NCI-H82 treated with DMSO at 0.1 percent for 48 hours (cell line): Measurements from ENCODE around the gene LCN10.
"Not testable (repeated sequence)": the region's sequence is repeated elsewhere in the genome, so short reads cannot be mapped to it uniquely, and the experiment has no call there.

Experiments used
- DNase-seq: peaks from one replicate; lab custom pipeline; 2025; ENCODE audit not compliant: unreplicated experiment; lab: John Stamatoyannopoulos, UW

LCN10 gene

DNA sequence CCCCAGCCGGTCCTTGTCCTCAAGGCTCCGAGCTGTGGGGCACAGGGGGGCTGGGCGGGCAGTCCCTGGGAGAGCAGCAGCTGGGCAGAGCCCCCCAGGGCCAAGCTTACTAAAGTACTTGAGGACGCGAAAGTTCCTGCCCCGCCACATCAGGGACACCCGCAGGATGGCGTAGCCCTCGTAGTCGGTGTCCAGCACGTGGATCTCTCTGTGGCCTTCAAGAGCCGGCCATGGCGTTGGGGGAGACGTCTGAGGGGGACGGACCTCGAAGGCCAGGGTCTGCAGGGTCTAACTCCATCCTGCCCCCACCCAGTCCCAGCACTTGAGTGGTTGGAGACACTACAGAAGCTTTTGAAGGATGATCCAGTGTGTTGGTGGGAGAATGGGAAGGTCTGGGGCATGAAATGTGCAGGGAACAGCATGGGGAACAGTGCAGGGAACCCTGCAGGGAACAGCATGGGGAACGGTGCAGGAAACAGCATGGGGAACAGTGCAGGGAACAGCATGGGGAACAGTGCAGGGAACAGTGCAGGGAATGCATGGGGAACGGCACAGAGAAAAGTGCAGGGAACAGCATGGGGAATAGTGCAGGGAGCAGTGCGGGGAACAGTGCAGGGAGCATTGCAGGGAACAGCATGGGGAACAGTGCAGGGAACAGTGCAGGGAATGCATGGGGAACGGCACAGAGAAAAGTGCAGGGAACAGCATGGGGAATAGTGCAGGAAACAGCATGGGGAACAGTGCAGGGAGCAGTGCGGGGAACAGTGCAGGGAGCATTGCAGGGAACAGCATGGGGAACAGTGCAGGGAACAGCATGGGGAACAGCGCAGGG is 12.8 kb upstream of the LCN10 start:
- DNase-seq = not testable (repeated sequence)

GRCh38 chr9:136754626-136755301 is 12.0 kb upstream of the LCN10 start:
- no peak for DNase-seq

- no peak for DNase-seq
Measured at GRCh38 chr9:136754059-136754572, 11.4 kb upstream of the LCN10 start.

- no peak for DNase-seq
Measured at GRCh38 chr9:136753371-136754058, 10.8 kb upstream of the LCN10 start.

- DNase-seq = no peak
Measured at GRCh38 chr9:136751814-136752213, 9.1 kb upstream of the LCN10 start.

- no peak for DNase-seq
Measured at GRCh38 chr9:136751244-136751643, 8.5 kb upstream of the LCN10 start.

DNA sequence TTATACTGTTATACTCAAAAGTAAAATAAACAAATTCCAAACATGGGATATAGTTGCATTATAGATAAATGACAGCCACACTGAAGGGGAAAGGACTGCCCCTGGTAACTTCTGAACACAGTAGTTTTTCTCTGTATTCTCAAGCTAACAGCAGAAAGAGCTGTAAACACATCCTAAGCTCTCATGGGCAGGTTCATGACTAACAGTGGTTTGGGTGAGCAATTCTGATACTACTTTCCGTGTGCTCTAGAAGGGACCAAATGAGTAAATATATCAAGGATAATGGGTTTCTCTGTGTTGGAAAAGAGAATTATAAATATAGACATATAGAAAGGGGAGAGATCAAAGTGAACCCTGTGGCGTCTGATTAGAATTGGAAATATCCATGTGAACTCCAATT is 7.8 kb upstream of the LCN10 start:
- DNase-seq = no peak

DNA sequence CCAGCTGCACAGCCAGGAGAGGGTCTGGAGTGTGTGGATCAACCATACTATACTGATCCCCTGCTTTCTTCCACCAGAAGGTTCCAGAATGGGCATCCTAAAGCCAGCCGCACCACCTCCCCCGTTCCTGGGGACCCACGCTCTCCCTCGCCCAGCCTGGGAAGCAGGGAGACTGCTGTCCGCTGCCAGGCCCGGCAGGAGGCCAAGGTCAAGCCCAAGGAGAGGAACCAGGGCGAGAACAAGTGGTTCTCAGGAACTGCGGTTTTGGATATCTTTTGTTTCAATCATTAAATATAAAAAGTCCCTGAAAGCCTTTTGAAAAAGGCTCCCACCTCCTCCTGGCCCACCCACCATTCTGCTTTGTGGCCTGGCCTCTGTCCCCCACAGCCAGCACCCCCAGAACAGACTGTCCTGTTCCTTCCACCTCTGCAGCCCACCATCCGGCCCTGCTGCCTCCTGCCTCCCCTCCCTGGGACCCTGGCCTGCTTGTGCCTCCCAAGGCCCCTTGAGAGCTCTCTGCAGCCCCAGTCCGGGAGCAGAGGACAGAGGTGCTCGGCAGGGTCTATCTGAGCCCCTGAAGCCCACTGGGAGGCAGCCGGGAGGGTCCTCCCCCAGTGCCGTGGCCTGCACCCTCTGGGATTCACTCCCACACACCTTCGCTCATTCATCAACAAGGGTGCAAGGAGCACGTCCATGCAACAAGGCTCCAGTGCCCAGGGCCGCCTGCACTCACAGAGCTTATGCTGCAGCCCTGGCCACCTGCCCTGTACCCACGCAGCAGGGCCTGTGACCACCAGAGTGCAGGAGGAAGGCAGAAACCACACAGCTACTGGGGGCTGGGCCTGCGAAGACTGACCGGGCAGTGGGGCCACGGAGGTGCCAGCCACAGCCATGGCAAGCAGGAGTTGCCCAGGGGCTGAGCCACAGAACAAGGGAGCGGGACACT is 6.2 kb upstream of the LCN10 start:
- DNase-seq = no peak

- no peak for DNase-seq
Measured at GRCh38 chr9:136748201-136748600, 5.5 kb upstream of the LCN10 start, which contains the start of gene LCN6. Gene LCN6, minus strand, starts transcription at chr9:136748525. Its CDS starts 42 bp downstream, at chr9:136748483.

- DNase-seq = no peak
Measured at GRCh38 chr9:136747161-136748060, 4.7 kb upstream of the LCN10 start.

DNA sequence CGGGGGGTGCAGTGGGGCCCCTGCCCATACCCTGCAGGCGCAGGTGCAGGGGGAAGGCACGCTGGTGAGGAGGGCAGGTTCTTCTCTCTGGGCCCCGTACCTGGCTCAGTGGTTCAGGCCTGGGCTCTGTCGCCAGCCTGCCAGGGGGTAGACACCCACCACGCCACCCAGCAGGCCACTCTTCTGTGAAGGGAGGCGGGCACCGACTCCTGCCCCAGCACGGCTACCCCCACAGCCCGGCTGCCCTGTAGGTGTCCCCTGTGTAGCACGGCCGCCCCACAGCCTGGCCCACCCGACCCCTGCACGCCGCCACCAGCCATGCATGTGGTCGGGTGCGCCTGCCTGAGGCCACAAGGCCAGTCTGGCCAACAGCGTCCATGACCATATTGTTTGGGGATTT is 3.9 kb upstream of the LCN10 start:
- DNase-seq = no peak

DNA sequence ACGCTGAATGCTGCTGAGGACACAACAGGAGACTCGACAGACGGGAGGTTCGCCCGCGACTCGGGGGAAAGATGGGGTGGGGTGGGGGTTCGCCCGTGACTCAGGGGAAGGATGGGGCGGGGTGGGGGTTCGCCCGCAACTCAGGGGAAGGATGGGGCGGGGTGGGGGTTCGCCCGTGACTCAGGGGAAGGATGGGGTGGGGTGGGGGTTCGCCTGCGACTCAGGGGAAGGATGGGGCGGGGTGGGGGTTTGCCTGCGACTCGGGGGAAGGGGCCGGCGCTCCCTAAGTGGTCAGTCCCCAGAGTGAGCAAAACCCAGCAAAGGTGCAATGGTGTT is 3.4 kb upstream of the LCN10 start:
- no peak for DNase-seq

DNA sequence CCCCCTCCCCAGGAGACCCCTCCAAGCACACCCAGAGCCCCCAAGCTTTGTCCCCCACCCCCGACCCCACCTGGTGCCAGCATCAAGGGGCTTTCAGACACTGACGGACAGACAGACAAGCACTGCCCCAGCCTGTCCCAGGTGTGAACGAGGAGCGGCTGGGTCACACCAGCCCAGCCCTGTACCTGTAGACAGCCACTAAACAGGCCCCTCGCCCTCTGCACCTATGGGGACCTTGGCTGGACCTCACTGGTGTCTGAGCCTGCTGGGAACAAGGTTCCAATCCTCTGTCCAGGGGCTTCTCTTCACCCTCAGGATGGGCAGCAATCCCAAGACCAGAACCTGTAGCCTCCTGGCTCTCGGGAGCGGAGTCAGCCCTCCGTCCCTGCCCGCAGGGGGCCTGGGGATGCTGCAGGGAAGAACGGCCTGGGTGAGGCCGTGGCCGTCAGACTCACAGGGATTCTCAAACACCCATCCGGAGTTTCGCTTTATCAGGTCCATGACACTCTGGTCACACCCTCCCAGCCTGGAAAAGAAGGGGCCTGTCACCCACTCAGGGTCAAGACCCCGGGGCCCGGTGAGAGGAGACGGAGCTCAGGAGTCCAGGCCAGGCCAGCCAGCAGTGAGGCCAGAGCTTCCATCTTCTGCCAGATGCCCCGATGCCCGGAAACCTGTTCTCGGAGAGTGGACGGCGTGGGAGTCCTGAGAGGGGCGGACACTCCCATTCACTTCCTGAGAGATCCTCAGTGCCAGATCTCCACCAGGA is 2.8 kb upstream of the LCN10 start:
- no peak for DNase-seq

DNA sequence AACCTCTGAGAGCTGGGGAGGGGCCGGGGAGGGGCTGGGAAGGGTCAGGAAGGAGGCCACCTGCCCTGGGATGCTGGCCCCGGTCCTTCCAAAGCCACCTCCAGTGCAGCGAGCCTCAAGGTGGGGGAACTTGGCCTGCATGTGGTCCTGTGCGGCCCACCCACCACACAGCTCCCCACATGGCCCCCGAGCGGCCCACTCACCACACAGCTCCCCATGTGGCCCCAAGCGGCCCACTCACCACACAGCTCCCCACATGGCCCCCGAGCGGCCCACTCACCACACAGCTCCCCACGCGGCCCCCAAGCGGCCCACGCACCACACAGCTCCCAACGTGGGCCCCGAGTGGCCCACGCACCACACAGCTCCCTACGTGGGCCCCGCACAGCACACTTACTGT is 2.0 kb upstream of the LCN10 start:
- DNase-seq = no peak

- DNase-seq = no peak
Measured at GRCh38 chr9:136743639-136744211, 985 bp upstream of the LCN10 start.

DNA sequence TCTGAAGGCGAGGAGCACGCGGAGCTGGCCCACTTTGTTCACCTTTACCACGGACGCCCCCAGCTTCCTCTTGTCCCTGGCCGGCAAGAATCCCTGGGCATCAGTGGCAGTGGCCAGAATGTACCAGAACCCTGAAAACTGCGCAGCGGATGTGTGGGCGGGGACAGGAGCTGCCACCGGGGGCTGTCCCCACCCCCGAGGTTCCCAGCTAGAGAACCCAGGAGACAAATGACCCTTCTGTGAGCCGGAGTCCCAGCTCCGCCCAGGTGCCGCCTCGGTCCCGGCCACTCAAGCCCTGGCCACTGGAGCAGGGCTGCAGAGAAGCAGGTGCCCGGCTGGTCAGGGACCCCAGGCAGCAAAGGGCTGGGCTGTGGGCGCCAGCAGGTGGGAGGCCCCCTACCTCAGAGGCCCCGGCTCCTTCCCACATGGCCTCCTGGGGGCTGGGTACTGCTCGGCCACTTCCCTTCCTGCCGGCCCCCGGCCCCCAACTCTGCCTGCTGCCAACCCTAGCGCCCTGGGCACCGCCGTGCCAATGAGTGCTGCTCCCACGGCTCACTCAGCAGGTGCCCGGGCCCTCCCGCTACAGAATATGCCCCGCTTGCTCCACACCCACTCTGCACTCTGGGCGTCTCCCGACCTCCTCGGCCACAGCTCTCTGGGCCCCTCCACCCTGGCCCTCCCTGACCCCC is 713 bp downstream of the LCN10 start:
- no peak for DNase-seq

- no peak for DNase-seq
Measured at GRCh38 chr9:136740971-136741882, 1.5 kb downstream of the LCN10 start.
